Fibroblast of the conjunctiva (primary cell): Measurements from ENCODE around the gene MED12L.
A peak's percentile ranks its signal among the peaks of the same experiment; 100 is the strongest.

ENCODE experiments used
- DNase-seq: peaks from one replicate; pipeline ENCODE4 v3.0.0-alpha.2; 2010; ENCODE audit warnings: low read depth

MED12L gene

GRCh38 chr3:151259664-151260063 is 174.2 kb downstream of the MED12L start:
- no peak for DNase-seq

DNA sequence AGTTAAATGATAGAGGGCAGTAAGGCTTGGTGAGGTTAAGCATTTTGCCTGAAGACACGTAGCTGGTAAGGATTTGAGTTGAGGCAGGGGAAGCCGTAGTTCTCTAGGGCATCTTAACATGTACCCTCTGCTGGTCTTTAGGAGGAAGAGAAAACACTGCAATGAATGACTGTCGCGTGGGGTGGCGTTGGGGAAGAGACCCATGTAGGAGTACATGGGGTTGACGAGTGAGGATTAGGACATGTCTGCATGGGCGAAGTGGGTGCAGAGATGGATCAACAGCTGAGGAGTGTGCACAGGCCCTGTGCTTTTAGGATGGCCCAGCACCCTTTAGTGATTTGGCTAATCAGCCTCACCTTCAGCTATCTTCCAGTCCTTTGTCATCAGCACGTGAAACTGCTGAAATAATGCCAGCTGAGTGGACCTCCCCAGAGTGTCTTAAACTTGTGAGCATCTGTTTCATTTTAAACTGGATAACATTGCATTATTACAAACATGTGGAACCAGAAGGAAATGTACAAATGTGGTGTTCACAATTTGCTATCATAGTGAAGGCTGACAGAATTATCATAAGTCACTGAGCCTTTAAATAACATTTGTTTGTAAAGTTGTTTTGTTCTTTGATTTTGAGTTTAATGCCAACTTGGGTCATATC is 177.5 kb downstream of the MED12L start:
- peak; percentile 52 for DNase-seq

DNA sequence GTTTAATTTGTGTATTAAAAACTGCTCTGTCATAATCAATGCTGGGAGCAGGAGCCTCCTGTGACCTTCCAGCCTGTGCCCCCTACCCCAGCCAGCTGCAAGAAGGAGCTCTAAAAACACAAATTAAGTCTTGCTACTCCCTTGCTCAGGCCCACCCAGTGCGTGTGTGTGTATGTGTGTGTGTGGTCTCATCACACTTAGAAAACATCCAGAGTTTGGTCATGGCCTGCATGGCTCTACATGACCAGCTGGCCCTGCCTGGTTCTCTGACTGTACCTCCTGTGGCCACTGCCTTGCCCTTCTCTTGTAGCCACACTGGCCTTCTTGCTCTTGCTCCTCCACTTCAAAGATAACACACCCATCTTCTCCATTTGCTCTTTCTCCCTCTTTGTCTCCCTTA is 179.1 kb downstream of the MED12L start:
- no peak for DNase-seq

DNA sequence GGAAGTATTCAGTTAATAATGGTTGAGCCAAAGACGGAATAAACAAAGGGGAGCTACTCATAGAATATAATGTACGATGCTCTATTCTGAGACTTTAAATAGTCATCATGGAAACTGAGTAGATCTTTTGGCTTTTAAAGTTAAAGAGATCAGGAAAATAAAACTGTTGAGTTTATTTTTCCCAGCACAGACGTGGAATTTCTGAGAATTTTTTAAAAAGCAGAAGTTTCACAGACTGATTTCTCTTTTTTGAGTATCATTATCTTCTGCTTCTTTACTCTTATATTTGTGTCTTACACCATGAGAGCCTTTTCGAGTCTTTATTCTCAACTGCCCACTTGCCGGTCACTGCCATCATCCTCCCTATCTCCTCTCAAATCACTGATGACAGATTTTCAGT is 179.7 kb downstream of the MED12L start:
- no peak for DNase-seq

- DNase-seq: no peak
Measured at GRCh38 chr3:151265866-151266265, 180.4 kb downstream of the MED12L start.

DNA sequence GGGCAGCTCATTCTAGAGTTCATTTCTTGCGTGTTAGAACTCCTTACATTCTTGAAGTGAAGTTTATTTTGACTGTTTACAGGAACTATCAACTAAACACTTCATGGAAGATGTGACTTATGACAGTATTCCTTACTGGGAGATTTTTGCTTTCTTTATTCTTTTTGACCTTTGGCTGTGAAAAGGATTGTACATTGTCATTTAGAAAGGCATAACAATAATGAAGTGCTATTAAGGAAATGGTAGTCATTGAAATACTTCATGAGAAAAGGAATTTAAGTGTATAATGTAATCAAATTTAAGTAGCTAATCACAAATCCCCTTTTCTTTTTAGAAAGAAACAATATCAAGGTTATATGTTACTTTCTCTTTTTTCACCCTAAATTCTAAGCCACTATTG is 181.6 kb downstream of the MED12L start:
- no peak for DNase-seq

GRCh38 chr3:151268267-151269235 is 183.1 kb downstream of the MED12L start:
- DNase-seq: no peak

- DNase-seq: no peak
Measured at GRCh38 chr3:151269631-151270030, 184.2 kb downstream of the MED12L start.

DNA sequence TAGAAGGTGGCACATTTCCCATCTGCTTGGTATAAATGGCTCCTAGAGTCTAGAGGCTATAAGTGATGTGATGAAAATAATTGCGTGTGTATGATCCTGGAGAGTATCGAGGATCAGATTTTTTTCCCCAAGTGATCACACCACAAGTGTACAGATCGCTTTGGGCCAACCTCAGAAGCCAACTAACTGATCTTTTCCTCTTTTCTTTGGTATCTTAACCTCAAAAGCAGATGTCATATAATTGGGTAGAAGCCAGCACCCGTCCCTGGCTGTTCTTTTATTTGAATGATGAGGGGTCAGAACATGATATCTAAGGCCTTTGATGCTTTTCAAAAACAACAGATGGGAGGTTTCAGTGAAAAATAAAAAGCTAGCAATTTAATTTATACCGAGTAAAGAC is 189.6 kb downstream of the MED12L start:
- no peak for DNase-seq

DNA sequence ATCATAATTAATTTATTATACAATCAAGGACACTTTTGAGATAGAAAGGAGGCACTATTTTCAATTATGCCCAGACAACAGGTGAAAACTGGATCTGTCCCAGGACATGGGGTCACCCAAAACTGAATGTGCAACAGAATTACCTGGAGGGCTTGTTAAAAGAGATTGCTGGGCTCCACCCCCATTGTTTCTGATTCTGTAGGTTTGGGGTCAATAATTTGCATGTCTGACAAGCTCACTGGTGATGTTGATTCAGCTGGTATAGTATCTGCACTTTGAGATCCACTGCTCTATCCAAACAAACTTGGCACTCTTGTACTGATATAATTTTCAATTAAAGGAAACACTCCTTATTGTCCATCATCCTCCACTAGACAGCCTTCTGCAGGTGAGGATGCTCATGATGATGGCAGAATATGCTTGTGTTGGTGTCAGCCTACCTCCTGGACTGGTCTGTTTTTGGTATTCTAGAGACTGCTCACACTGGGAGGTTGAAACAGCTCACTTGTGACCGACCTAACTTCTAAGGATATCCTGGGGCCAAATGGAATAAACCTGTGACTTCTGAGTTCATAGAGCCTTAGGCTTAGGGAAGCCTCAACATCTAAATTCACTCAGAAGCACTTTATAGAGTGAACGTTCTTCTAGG is 190.7 kb downstream of the MED12L start:
- no peak for DNase-seq

GRCh38 chr3:151276687-151277042 is 191.2 kb downstream of the MED12L start:
- no peak for DNase-seq

DNA sequence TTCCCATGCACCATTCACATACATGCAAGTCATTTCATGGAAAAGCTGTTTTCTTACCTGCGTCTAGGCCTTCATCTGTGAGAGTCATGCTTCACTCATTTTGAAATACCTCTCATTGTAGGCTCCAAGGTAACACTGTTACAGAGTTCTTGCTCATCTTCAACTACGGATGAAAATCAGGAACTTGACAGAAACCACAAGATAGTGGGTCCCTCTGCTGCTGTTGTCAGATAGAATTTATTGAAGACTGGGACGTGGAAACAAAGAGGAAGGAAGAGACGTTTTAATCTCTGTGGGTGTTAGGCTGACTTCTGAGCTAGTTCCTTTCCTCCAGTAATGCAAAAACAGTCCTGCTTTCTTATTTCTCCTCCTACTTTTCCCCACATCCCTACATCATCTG is 192.8 kb downstream of the MED12L start, which contains the start of gene P2RY14:
Gene P2RY14, minus strand, starts transcription at position 313 of the 400 bp plus-strand sequence. CDS start 64,226 bp downstream, outside the sequence.
- DNase-seq: no peak

DNA sequence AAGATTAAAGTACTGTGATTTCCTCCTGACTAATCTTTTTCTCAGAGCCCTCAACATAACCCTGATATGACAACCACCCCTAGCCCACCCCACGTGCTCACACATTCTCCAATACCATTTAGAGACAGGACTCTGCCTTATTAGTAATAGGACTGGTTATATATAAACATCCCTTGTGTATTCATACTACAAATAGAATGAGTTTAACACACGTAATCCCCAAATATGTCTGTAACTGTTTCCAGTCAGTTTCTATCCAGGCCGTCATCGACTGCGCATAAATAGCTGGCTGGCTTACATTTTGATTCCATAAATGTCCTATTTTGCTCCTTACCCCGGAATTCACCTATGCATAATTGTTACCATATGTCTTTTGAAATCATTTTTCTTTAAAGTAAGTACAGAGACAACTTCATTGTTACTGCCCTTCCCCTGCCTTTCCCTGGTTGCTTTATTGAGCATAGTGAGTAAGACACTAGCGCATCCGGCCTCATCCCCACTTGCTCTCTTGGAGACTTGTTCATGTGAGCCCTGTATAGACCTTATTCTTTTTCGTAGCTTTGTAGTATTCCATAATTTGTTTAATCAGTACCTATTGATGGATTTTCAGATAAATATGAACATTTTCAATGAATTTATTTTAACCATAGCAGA is 196.3 kb downstream of the MED12L start:
- DNase-seq: peak; percentile 29

GRCh38 chr3:151282921-151283320 is 197.5 kb downstream of the MED12L start:
- DNase-seq: peak; percentile 48

GRCh38 chr3:151283387-151283786 is 197.9 kb downstream of the MED12L start:
- DNase-seq: no peak

GRCh38 chr3:151283907-151284461 is 198.5 kb downstream of the MED12L start:
- no peak for DNase-seq

GRCh38 chr3:151285940-151286339 is 200.5 kb downstream of the MED12L start:
- no peak for DNase-seq

GRCh38 chr3:151289445-151289844 is 204.0 kb downstream of the MED12L start:
- DNase-seq: no peak

DNA sequence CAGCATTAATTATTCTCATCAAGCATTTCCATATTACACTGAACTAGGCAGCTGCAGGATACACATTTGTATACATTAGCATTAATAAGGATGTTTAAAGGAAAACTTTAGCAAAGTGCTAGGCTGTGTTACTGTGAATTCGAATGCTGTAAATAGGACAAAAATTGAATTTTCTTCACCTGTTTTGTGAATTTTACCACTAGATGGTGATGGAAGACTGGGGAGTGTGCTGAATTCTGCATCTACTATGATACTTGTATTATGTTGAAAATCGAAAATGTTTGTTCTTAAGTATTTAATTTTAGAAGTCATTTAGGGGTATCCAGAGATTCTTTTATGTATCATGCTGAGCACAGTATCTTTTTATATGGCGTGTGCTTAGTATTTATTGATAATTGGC is 205.2 kb downstream of the MED12L start:
- peak; percentile 29 for DNase-seq

GRCh38 chr3:151293127-151293526 is 207.7 kb downstream of the MED12L start:
- no peak for DNase-seq

DNA sequence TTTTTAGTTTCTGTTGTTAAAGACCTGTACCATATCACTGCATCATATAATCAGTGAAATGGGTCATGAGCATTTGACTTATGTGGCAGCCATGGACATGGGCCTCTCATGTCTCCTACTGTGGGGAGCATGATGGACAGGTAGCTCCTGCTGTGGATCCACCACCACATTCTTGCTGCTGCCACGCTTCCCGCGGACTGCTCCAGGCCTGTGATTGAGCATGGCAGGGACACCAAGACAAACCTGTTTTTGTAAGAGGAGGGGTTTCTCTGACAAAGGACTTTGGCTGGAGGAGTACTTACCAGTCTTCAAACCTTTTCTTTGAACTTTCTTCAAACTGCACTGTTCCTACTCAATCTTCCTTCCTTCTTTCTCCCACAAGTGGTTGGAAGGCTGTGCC is 210.8 kb downstream of the MED12L start:
- no peak for DNase-seq

GRCh38 chr3:151297429-151297828 is 212.0 kb downstream of the MED12L start:
- no peak for DNase-seq
